ENCODE results near the gene MYCN. TPM values are rescaled to one million over a fixed set of nuclear protein-coding genes. Genes with fewer than 3 reads are reported as not detected.

Gene MYCN
- total RNA-seq (2012; rRNA removed), result not detected in 2 replicates
- not detected in 2 replicates for polyA plus RNA-seq (2012; rRNA removed)
- polyA plus RNA-seq (2012; cell fraction: cytosol; rRNA removed), result not detected in 2 replicates
- polyA plus RNA-seq (2012; cell fraction: nucleus; rRNA removed; ENCODE audit: low replicate concordance), result not detected in 2 replicates
- Bru-seq, nascent RNA, result not detected
- percentile 10 among the genes with signal in this experiment for BruChase-seq, experiment 1, labeled RNA remaining after a 6-hour chase
- BruChase-seq, experiment 2, labeled RNA remaining after a 2-hour chase, result not detected
- long read RNA-seq, result 0 reads

- Histone ChIP-seq H3K56ac (ENCODE audit: extremely low read depth, insufficient read depth, low read length) (no peak within 1 kb of the TSS), H3K27me3 (ENCODE audit: control insufficient read depth, insufficient read depth, low read length) (peaks cover 33% of the 10 kb centered on the region; the same call in 1 of the 2 replicates), H3K9me1 (ENCODE audit: insufficient read depth, low read length) (no peaks in the 10 kb centered on the region), H4K8ac (ENCODE audit: low read depth in 2 of 2, low read length in 2 of 2) (no peak within 1 kb of the TSS), H3K9me3 (ENCODE audit: control insufficient read depth, insufficient read depth, low read length) (no peaks in the 10 kb centered on the region), H3K27ac (ENCODE audit: insufficient read depth, low read length) (no peak within 1 kb of the TSS), H3K4me1 (ENCODE audit: control insufficient read depth, insufficient read depth, low read length) (no peaks in the 10 kb centered on the region), H2AK5ac (ENCODE audit: low read depth, low read length) (no peak within 1 kb of the TSS), H2BK15ac (ENCODE audit: low read depth, low read length) (no peak within 1 kb of the TSS), H3K4me2 (ENCODE audit: low read depth, low read length) (peak within 1 kb of the TSS; percentile 71; the same call in 1 of the 2 replicates), H3K4ac (ENCODE audit: low read depth, low read length) (no peak within 1 kb of the TSS), H3K14ac (replicated peaks; ENCODE audit: low read depth, low read length) (no peak within 1 kb of the TSS), H4K20me1 (ENCODE audit: insufficient read depth, low read length) (no peaks in the 10 kb centered on the region), H2AK9ac (replicated peaks; ENCODE audit: low read depth, low read length, poor library complexity) (no peak within 1 kb of the TSS), H2BK120ac (ENCODE audit: low read depth, low read length) (no peak within 1 kb of the TSS), H2BK20ac (ENCODE audit: low read depth, low read length) (no peak within 1 kb of the TSS), H3K9ac (ENCODE audit: low read depth, low read length) (no peak within 1 kb of the TSS), H2AFZ (replicated peaks; ENCODE audit: low read length, poor library complexity) (peak within 1 kb of the TSS; percentile 74), H3K18ac (ENCODE audit: low read depth, low read length) (no peak within 1 kb of the TSS), H3K79me1 (ENCODE audit: low read depth in 1 of 2, low read length in 2 of 2) (no peaks in the 10 kb centered on the region), H3K4me3 (ENCODE audit: insufficient read depth, low read depth, low read length) (no peak within 1 kb of the TSS), H3K36me3 (ENCODE audit: control insufficient read depth, insufficient read depth, low read length) (no peaks in the 10 kb centered on the region), H4K91ac (ENCODE audit: insufficient read depth, low read depth, low read length) (no peak within 1 kb of the TSS), H3K23ac (ENCODE audit: low read depth, low read length) (no peak within 1 kb of the TSS), H2BK5ac (ENCODE audit: low read depth, low read length, poor library complexity, severe bottlenecking) (no peak within 1 kb of the TSS), H4K5ac (ENCODE audit: low read depth, low read length) (no peak within 1 kb of the TSS)
- ChIA-PET POLR2A (ENCODE audit: unreplicated experiment) (no interaction called here), CTCF (interaction anchor here (1.3 kb wide), 1 partner anchor 668 kb away, joined by 3 read pairs; no protein-coding TSS in a partner anchor)
- dilution Hi-C loops (cut with HindIII; ENCODE audit: low sequenced_read_pairs, unreplicated experiment) (no loop called here), in situ Hi-C loops (cut with MboI; ENCODE audit: low sequenced_read_pairs) (no loop called here), intact Hi-C loops (cut with micrococcal nuclease) (loop anchor here (1.0 to 2.0 kb wide), 2 partner anchors 303 to 817 kb away; no protein-coding TSS in a partner anchor)
- DNase-seq (no peak), ATAC-seq (ENCODE audit: low read depth) (peak; percentile 44)
- WGBS, 2 experiments (ENCODE audit: extremely low coverage in 2 of 2, insufficient read length in 1 of 2), result 0% methylated on average over 19 of the region's 47 CpGs; no CpG with 5 or more reads in 1 of the 2 experiments
- no TSS peak for BruUV-seq (replicated peaks)
- no peak for TF ChIP-seq NFE2L2 (IDR thresholded peaks at IDR 0.05; ENCODE audit: low read depth, low read length)
- TF ChIP-seq MXI1 (IDR thresholded peaks at IDR 0.05; ENCODE audit: borderline replicate concordance, low read depth, low read length), result no peak
- no peak for TF ChIP-seq USF2 (IDR thresholded peaks at IDR 0.05; ENCODE audit: low read depth, low read length)
- TF ChIP-seq POLR2A (IDR thresholded peaks at IDR 0.05; ENCODE audit: low read depth, low read length), result no peak
- no peak for TF ChIP-seq MAFK (IDR thresholded peaks at IDR 0.05; ENCODE audit: low read depth, low read length)
- no peak for TF ChIP-seq FOS (IDR thresholded peaks at IDR 0.05; ENCODE audit: low read depth, low read length)
- TF ChIP-seq SMC3 (IDR thresholded peaks at IDR 0.05; ENCODE audit: low read depth, low read length), result peak; percentile 24; the same call in 1 of the 2 replicates
- no peak for TF ChIP-seq BHLHE40 (IDR thresholded peaks at IDR 0.05; ENCODE audit: low read depth, low read length)
- TF ChIP-seq RFX5 (IDR thresholded peaks at IDR 0.05; ENCODE audit: low read depth, low read length), result no peak
- no peak for TF ChIP-seq CHD1 (IDR thresholded peaks at IDR 0.05; ENCODE audit: low read depth, low read length)
- TF ChIP-seq MAZ (IDR thresholded peaks at IDR 0.05; ENCODE audit: borderline replicate concordance, low read depth, low read length), result no peak
- peak; percentile 37; the same call in 1 of the 2 replicates for TF ChIP-seq RAD21 (IDR thresholded peaks at IDR 0.05; ENCODE audit: low read length)
- no peak for TF ChIP-seq RCOR1 (IDR thresholded peaks at IDR 0.05; ENCODE audit: insufficient replicate concordance, low read length)
- TF ChIP-seq ELK1 (IDR thresholded peaks at IDR 0.05; ENCODE audit: borderline replicate concordance, low read depth, low read length), result no peak
- TF ChIP-seq CEBPB (IDR thresholded peaks at IDR 0.05; ENCODE audit: low read depth, low read length), result no peak
Measured at GRCh38 chr2:15939854-15940660, at the start of gene MYCN. TSS of gene MYCN (plus strand) at chr2:15940550. CDS start at chr2:15942065, 1,515 bp downstream.
